Muscle of back (tissue), 13 donors: ENCODE data around the gene OTOP1. TPM values are rescaled to one million over a fixed set of nuclear protein-coding genes. Genes with fewer than 3 reads are reported as not detected.
A peak's percentile ranks its signal among the peaks of the same experiment; 100 is the strongest.
"Not testable (repeated sequence)": the region's sequence is repeated elsewhere in the genome, so short reads cannot be mapped to it uniquely, and the experiment has no call there.

Experiments
- DNase-seq, 3 donors: peaks; one replicate each; pipeline versions ENCODE4 v3.0.0 to v3.0.0-alpha.2; 2013
- long read RNA-seq, 9 donors: transcript quantifications; one replicate each; lab custom pipeline, GENCODE V29; 2026
- polyA plus RNA-seq, 10 donors: library from polyadenylated mRNA; unstranded; fragments of 120-200 nt; gene quantifications; one replicate each; pipeline ENCODE4 v1.2.1, GENCODE V29; 2013; ENCODE audit not compliant: insufficient read length in 10 of 10

OTOP1 gene
- polyA plus RNA-seq, result not detected
- long read RNA-seq, donor 1, result 0 reads
- long read RNA-seq, donor 2, result 0 reads
- long read RNA-seq, donor 3, result 0 reads
- long read RNA-seq, donor 4, result 0 reads
- long read RNA-seq, donor 5, result 0 reads
- long read RNA-seq, donor 6, result 0 reads
- long read RNA-seq, donor 7, result 0 reads
- long read RNA-seq, donor 8, result 0 reads
- long read RNA-seq, donor 9, result 0 reads

GRCh38 chr4:4226606-4227438 is at the start of gene OTOP1:
Gene OTOP1 (minus strand): TSS chr4:4226929. CDS start chr4:4226864, 65 bp downstream.
- no peak for DNase-seq

GRCh38 chr4:4274226-4274625 is 47.5 kb upstream of the OTOP1 start:
- DNase-seq, result no peak

GRCh38 chr4:4271912-4272311 is 45.2 kb upstream of the OTOP1 start:
- no peak for DNase-seq

- no peak for DNase-seq
These were observed 43.8 kb upstream of the OTOP1 start for GRCh38 chr4:4270529-4270928.

GRCh38 chr4:4269856-4270255 is 43.1 kb upstream of the OTOP1 start:
- no peak for DNase-seq

GRCh38 chr4:4269331-4269731 is 42.6 kb upstream of the OTOP1 start:
- no peak for DNase-seq

- no peak for DNase-seq
These were observed 42.0 kb upstream of the OTOP1 start for GRCh38 chr4:4268776-4269175.

- no peak for DNase-seq
These were observed 41.3 kb upstream of the OTOP1 start for GRCh38 chr4:4267981-4268380.

- DNase-seq, result no peak
These were observed 33.5 kb upstream of the OTOP1 start for GRCh38 chr4:4260185-4260751.

- DNase-seq, result peak in 1 of 3 donors; percentile 24
These were observed 32.9 kb upstream of the OTOP1 start for GRCh38 chr4:4259484-4260100.

GRCh38 chr4:4257705-4258104 is 31.0 kb upstream of the OTOP1 start:
- not testable (repeated sequence) for DNase-seq

- DNase-seq, result peak in 1 of 3 donors; percentile 41
These were observed 30.1 kb upstream of the OTOP1 start for GRCh38 chr4:4256799-4257198.

- no peak for DNase-seq
These were observed 27.9 kb upstream of the OTOP1 start for GRCh38 chr4:4254666-4255065.

- no peak for DNase-seq
These were observed 27.5 kb upstream of the OTOP1 start for GRCh38 chr4:4254199-4254598.

- no peak for DNase-seq
These were observed 23.1 kb upstream of the OTOP1 start for GRCh38 chr4:4249866-4250265.

GRCh38 chr4:4249342-4249741 is 22.6 kb upstream of the OTOP1 start:
- not testable (repeated sequence) for DNase-seq

- DNase-seq, result no peak
These were observed 22.1 kb upstream of the OTOP1 start for GRCh38 chr4:4248885-4249203.

GRCh38 chr4:4248029-4248884 is 21.5 kb upstream of the OTOP1 start, which contains the start of gene TMEM128:
Gene TMEM128 (minus strand): TSS chr4:4248223. CDS start chr4:4248202, 21 bp downstream.
- DNase-seq, result peak; percentile 94 to 99 (median 98)

- no peak for DNase-seq
These were observed 20.9 kb upstream of the OTOP1 start for GRCh38 chr4:4247696-4248028.

GRCh38 chr4:4245172-4245571 is 18.4 kb upstream of the OTOP1 start:
- DNase-seq, result no peak

GRCh38 chr4:4239551-4239950 is 12.8 kb upstream of the OTOP1 start:
- DNase-seq, result not testable (repeated sequence)

- no peak for DNase-seq
These were observed 6.9 kb upstream of the OTOP1 start for GRCh38 chr4:4233610-4234009.
